ENCODE results near the gene ADGRV1.

Gene ADGRV1

GRCh38 chr5:90985341-90985740, 426.7 kb downstream of the ADGRV1 start:
- H3K27ac ChIP-seq = no peak overlapping the region
- no peak for TF ChIP-seq ZFX (IDR thresholded peaks at IDR 0.05; ENCODE audit: borderline replicate concordance)
- TF ChIP-seq CTCF (IDR thresholded peaks at IDR 0.05) = no peak

- TF ChIP-seq CTCF (IDR thresholded peaks at IDR 0.05) (no peak), ZFX (IDR thresholded peaks at IDR 0.05; ENCODE audit: borderline replicate concordance) (no peak)
- no peak overlapping the region for H3K27ac ChIP-seq
Measured at GRCh38 chr5:90987726-90988125, 429.1 kb downstream of the ADGRV1 start.

- TF ChIP-seq CTCF (IDR thresholded peaks at IDR 0.05) (no peak), ZFX (IDR thresholded peaks at IDR 0.05; ENCODE audit: borderline replicate concordance) (no peak)
- no peak overlapping the region for H3K27ac ChIP-seq
Measured at GRCh38 chr5:90991201-90991600, 432.6 kb downstream of the ADGRV1 start.

- no peak overlapping the region for H3K27ac ChIP-seq
- TF ChIP-seq CTCF (IDR thresholded peaks at IDR 0.05) (no peak), ZFX (IDR thresholded peaks at IDR 0.05; ENCODE audit: borderline replicate concordance) (no peak)
Measured at GRCh38 chr5:90994796-90995195, 436.2 kb downstream of the ADGRV1 start.

- H3K27ac ChIP-seq = no peak overlapping the region
- TF ChIP-seq CTCF (IDR thresholded peaks at IDR 0.05) (no peak), ZFX (IDR thresholded peaks at IDR 0.05; ENCODE audit: borderline replicate concordance) (no peak)
Measured at GRCh38 chr5:90996089-90996488, 437.5 kb downstream of the ADGRV1 start.

- H3K27ac ChIP-seq = no peak overlapping the region
- no peak for TF ChIP-seq CTCF (IDR thresholded peaks at IDR 0.05)
- TF ChIP-seq ZFX (IDR thresholded peaks at IDR 0.05; ENCODE audit: borderline replicate concordance) = no peak
Measured at GRCh38 chr5:90997082-90997481, 438.5 kb downstream of the ADGRV1 start.

- no peak for TF ChIP-seq ZFX (IDR thresholded peaks at IDR 0.05; ENCODE audit: borderline replicate concordance)
- TF ChIP-seq CTCF (IDR thresholded peaks at IDR 0.05) = no peak
- no peak overlapping the region for H3K27ac ChIP-seq
Measured at GRCh38 chr5:91000743-91001142, 442.1 kb downstream of the ADGRV1 start.

Measured in 22Rv1 (cell line).